OCI-LY1 (cell line): ENCODE data around the gene CA6.

ENCODE experiments used
- H2AFZ ChIP-seq: fragments of 200-600 bp; sonication (generic), shearing (Covaris generic); 2 replicates; pipeline ENCODE4 v1.6.0; 2014; ENCODE audit warnings: antibody characterized with exemption, mild to moderate bottlenecking, low read length
- H3F3A ChIP-seq: fragments of 200-600 bp; sonication (generic), shearing (Covaris generic); 2 replicates; pipeline ENCODE4 v1.6.0; 2014; ENCODE audit warnings: mild to moderate bottlenecking, antibody characterized with exemption, low read length, moderate library complexity; ENCODE audit not compliant: insufficient read depth
- H3K27ac ChIP-seq: fragments of 200-600 bp; sonication (generic); 2 replicates; pipeline ENCODE4 v1.5.1; 2014; ENCODE audit warnings: low read length, mixed run types, mild to moderate bottlenecking, low read depth; ENCODE audit not compliant: poor library complexity, severe bottlenecking
- H3K27me3 ChIP-seq: fragments of 200-600 bp; sonication (generic); 2 replicates; pipeline ENCODE4 v1.6.0; 2014; ENCODE audit warnings: antibody characterized with exemption, mild to moderate bottlenecking, low read length, moderate library complexity; ENCODE audit not compliant: insufficient read depth
- H3K36me3 ChIP-seq: fragments of 200-600 bp; sonication (generic); 2 replicates; pipeline ENCODE4 v1.6.1; 2014; ENCODE audit warnings: mild to moderate bottlenecking, antibody characterized with exemption, low read length, moderate library complexity, mixed read lengths; ENCODE audit not compliant: insufficient read depth
- H3K4me1 ChIP-seq: fragments of 200-600 bp; sonication (generic); 2 replicates; pipeline ENCODE4 v1.5.1; 2014; ENCODE audit warnings: mild to moderate bottlenecking, low read length, moderate library complexity; ENCODE audit not compliant: insufficient read depth, severe bottlenecking
- H3K4me2 ChIP-seq: fragments of 200-600 bp; sonication (generic), shearing (Covaris generic); 2 replicates; pipeline ENCODE4 v1.6.1; 2014; ENCODE audit warnings: low read length
- H3K4me3 ChIP-seq: fragments of 200-600 bp; sonication (generic); 2 replicates; pipeline ENCODE4 v1.5.1; 2014; ENCODE audit warnings: low read length, low read depth, mild to moderate bottlenecking, mixed read lengths; ENCODE audit not compliant: poor library complexity, severe bottlenecking
- H3K79me2 ChIP-seq: fragments of 200-600 bp; shearing (Covaris generic); 2 replicates; pipeline ENCODE4 v1.6.1; 2016; ENCODE audit warnings: mixed run types, low read length, mixed read lengths; ENCODE audit not compliant: insufficient read depth
- H3K9ac ChIP-seq: fragments of 200-600 bp; sonication (generic), shearing (Covaris generic); 2 replicates; pipeline ENCODE4 v1.6.1; 2014; ENCODE audit warnings: mild to moderate bottlenecking, low read length, mixed read lengths
- H3K9me2 ChIP-seq: fragments of 200-600 bp; sonication (generic), shearing (Covaris generic); 2 replicates; pipeline ENCODE4 v1.6.1; 2014; ENCODE audit warnings: low read depth, mild to moderate bottlenecking, low read length, mixed read lengths
- H3K9me3 ChIP-seq: fragments of 200-600 bp; shearing (Covaris generic); 2 replicates; pipeline ENCODE4 v1.6.1; 2014; ENCODE audit warnings: low read length, mixed read lengths
- H4K20me1 ChIP-seq: fragments of 200-600 bp; sonication (generic), shearing (Covaris generic); 2 replicates; pipeline ENCODE4 v1.6.0; 2016; ENCODE audit warnings: mild to moderate bottlenecking, low read length; ENCODE audit not compliant: insufficient read depth
- EZH2 ChIP-seq: fragments of 200-600 bp; sonication (generic), shearing (Covaris generic); IDR thresholded peaks from 2 replicates; pipeline ENCODE4 v1.8.0; 2017; ENCODE audit warnings: borderline replicate concordance, mixed run types, mild to moderate bottlenecking, antibody characterized with exemption, low read length, moderate library complexity, mixed read lengths
- TF ChIP-seq, protein P1 (sequence below): fragments of 200-600 bp; sonication (generic), shearing (Covaris generic); IDR thresholded peaks from 2 replicates; pipeline ENCODE4 v1.5.1; 2017; ENCODE audit warnings: mild to moderate bottlenecking, antibody characterized with exemption, low read length, moderate library complexity, mixed read lengths

The CA6 gene

DNA sequence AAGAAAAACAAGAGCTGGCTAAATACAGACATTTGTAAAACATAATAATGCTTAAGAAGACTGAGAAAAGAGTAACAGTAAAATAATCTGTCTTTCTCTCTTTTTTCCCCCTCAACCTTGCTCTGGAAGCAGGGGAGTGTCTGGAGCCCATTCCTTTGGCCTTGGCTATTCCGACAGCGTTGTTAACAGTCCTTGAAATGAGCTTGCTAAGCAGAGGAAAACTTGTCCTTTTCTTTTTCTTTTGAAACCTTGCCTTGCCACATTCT, 6.7 kb upstream of the CA6 start:
- TF ChIP-seq, protein P1, sequence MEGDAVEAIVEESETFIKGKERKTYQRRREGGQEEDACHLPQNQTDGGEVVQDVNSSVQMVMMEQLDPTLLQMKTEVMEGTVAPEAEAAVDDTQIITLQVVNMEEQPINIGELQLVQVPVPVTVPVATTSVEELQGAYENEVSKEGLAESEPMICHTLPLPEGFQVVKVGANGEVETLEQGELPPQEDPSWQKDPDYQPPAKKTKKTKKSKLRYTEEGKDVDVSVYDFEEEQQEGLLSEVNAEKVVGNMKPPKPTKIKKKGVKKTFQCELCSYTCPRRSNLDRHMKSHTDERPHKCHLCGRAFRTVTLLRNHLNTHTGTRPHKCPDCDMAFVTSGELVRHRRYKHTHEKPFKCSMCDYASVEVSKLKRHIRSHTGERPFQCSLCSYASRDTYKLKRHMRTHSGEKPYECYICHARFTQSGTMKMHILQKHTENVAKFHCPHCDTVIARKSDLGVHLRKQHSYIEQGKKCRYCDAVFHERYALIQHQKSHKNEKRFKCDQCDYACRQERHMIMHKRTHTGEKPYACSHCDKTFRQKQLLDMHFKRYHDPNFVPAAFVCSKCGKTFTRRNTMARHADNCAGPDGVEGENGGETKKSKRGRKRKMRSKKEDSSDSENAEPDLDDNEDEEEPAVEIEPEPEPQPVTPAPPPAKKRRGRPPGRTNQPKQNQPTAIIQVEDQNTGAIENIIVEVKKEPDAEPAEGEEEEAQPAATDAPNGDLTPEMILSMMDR, result no peak
- no peak for TF ChIP-seq EZH2
- no peaks in the 10 kb centered on the region for H3K9me2 ChIP-seq
- H3K4me3 ChIP-seq, result no peak overlapping the region
- no peak overlapping the region for H3K4me2 ChIP-seq
- H3K27me3 ChIP-seq, result peaks cover 8% of the 10 kb centered on the region; the same call in 1 of the 2 replicates
- no peaks in the 10 kb centered on the region for H3K79me2 ChIP-seq
- no peak overlapping the region for H3K9ac ChIP-seq
- H3F3A ChIP-seq, result no peaks in the 10 kb centered on the region
- no peaks in the 10 kb centered on the region for H3K9me3 ChIP-seq
- H3K36me3 ChIP-seq, result no peaks in the 10 kb centered on the region
- H2AFZ ChIP-seq, result no peak overlapping the region
- H3K27ac ChIP-seq, result no peak overlapping the region
- H3K4me1 ChIP-seq, result no peaks in the 10 kb centered on the region
- H4K20me1 ChIP-seq, result no peaks in the 10 kb centered on the region

DNA sequence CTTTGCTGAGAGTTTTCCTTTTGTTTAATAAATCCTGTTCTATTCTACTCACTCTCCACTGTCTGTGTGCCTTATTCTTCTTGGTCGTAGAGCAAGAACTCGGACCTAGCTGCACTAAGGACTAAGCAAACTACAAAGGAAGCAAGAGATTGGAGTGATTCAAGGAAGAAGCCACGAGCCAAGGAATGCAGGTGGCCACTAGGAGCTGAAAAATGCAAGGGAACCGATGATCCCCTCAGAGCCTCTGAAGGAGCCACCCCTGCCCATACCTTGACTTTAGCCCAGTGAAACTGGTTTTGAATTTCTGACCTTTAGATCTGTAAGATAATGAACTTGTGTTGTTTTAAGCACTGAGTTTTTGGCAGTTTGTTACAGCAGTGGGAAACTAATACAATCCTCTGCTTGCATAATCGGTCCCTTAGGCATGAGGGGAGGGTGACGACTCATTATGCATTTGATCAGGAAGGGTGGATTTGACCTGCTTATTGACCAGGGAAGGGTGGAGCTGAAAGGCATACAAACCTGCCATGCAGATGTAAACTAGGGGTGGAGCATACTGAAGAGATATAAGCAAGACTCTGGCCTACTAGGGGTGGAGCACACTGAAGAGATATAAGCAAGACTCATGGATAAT, 6.2 kb upstream of the CA6 start:
- H4K20me1 ChIP-seq, result no peaks in the 10 kb centered on the region
- no peaks in the 10 kb centered on the region for H3K9me2 ChIP-seq
- no peak overlapping the region for H3K27ac ChIP-seq
- no peaks in the 10 kb centered on the region for H3K79me2 ChIP-seq
- H3K9me3 ChIP-seq, result no peaks in the 10 kb centered on the region
- H3F3A ChIP-seq, result no peaks in the 10 kb centered on the region
- H3K27me3 ChIP-seq, result peaks cover 8% of the 10 kb centered on the region; the same call in 1 of the 2 replicates
- no peaks in the 10 kb centered on the region for H3K36me3 ChIP-seq
- no peak overlapping the region for H2AFZ ChIP-seq
- H3K9ac ChIP-seq, result no peak overlapping the region
- TF ChIP-seq EZH2, result no peak
- TF ChIP-seq, protein P1, result no peak
- H3K4me3 ChIP-seq, result no peak overlapping the region
- H3K4me1 ChIP-seq, result no peaks in the 10 kb centered on the region
- no peak overlapping the region for H3K4me2 ChIP-seq

DNA sequence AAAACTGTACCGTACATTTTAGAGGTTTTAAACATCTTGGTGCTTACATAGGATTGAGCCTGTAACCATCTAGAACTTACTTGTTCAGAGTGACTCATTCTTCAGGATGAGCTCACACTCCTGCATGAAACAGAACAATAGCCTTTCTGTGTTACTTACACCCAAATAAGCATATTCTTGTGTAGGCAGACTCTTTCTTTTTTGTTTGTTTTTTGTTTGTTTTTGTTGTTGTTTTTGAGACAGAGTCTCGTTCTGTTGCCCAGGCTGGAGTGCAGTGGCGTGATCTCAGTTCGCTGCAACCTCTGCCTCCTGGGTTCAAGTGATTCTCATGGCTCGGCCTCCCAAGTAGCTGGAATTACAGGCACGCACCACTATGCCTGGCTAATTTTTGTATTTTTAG, 3.8 kb upstream of the CA6 start:
- TF ChIP-seq, protein P1, result no peak
- no peak for TF ChIP-seq EZH2
- no peaks in the 10 kb centered on the region for H3K36me3 ChIP-seq
- no peaks in the 10 kb centered on the region for H4K20me1 ChIP-seq
- no peak overlapping the region for H2AFZ ChIP-seq
- no peaks in the 10 kb centered on the region for H3F3A ChIP-seq
- H3K9me2 ChIP-seq, result no peaks in the 10 kb centered on the region
- no peak overlapping the region for H3K4me2 ChIP-seq
- H3K9ac ChIP-seq, result no peak overlapping the region
- no peaks in the 10 kb centered on the region for H3K9me3 ChIP-seq
- H3K4me1 ChIP-seq, result no peaks in the 10 kb centered on the region
- H3K27ac ChIP-seq, result no peak overlapping the region
- no peak overlapping the region for H3K4me3 ChIP-seq
- peaks cover 9% of the 10 kb centered on the region; the same call in 1 of the 2 replicates for H3K27me3 ChIP-seq
- H3K79me2 ChIP-seq, result no peaks in the 10 kb centered on the region
